HepG2 (cell line): Measurements from ENCODE around the gene B3GAT3. TPM values are rescaled to one million over a fixed set of nuclear protein-coding genes. Genes with fewer than 3 reads are reported as not detected.

Experiments used
- AKAP8 ChIP-seq: sonication (generic); formaldehyde crosslinking; IDR thresholded peaks from 2 replicates; pipeline ENCODE4 v1.5.1; 2020; ENCODE audit warnings: mild to moderate bottlenecking, missing genetic modification reagents
- CHD4 ChIP-seq: fragments of 200-600 bp; sonication (generic); IDR thresholded peaks from 2 replicates; pipeline ENCODE4 v1.7.0; 2017; ENCODE audit warnings: mild to moderate bottlenecking, low read length, borderline replicate concordance
- FOXA3 ChIP-seq: IDR thresholded peaks from 2 replicates; pipeline ENCODE4 v1.6.1; 2016; ENCODE audit warnings: missing genetic modification reagents, missing compliant biosample characterization
- GLMP ChIP-seq: sonication (generic); formaldehyde crosslinking; IDR thresholded peaks from 2 replicates; pipeline ENCODE4 v1.9.0; 2021; ENCODE audit warnings: missing genetic modification reagents, mild to moderate bottlenecking, borderline replicate concordance
- HIVEP1 ChIP-seq: sonication (generic); formaldehyde crosslinking; IDR thresholded peaks from 2 replicates; pipeline ENCODE4 v1.4.0; 2020; ENCODE audit warnings: mild to moderate bottlenecking, missing genetic modification reagents
- KDM5A ChIP-seq: fragments of 200-600 bp; sonication (generic); IDR thresholded peaks from 2 replicates; pipeline ENCODE4 v1.7.0; 2018; ENCODE audit warnings: antibody characterized with exemption, mild to moderate bottlenecking, low read length, borderline replicate concordance
- MED1 ChIP-seq: sonication (generic); formaldehyde crosslinking; IDR thresholded peaks from 2 replicates; pipeline ENCODE4 v1.4.0; 2020; ENCODE audit warnings: missing genetic modification reagents
- MXD3 ChIP-seq: IDR thresholded peaks from 2 replicates; pipeline ENCODE4 v1.6.1; 2016; ENCODE audit warnings: mild to moderate bottlenecking, missing biosample characterization, missing genetic modification reagents
- PBX2 ChIP-seq: IDR thresholded peaks from 2 replicates; pipeline ENCODE4 v1.6.1; 2016; ENCODE audit warnings: control low read depth
- SMAD3 ChIP-seq: sonication (generic); formaldehyde crosslinking; IDR thresholded peaks from 2 replicates; pipeline ENCODE4 v1.4.0; 2020; ENCODE audit warnings: missing genetic modification reagents
- ZFP90 ChIP-seq: sonication (generic); formaldehyde crosslinking; IDR thresholded peaks from 2 replicates; pipeline ENCODE4 v1.8.0; 2022; ENCODE audit warnings: missing genetic modification reagents, mild to moderate bottlenecking, inconsistent platforms, borderline replicate concordance
- ZHX1 ChIP-seq: sonication (generic); formaldehyde crosslinking; IDR thresholded peaks from 2 replicates; pipeline ENCODE4 v1.8.1; 2022; ENCODE audit warnings: low read depth, mild to moderate bottlenecking, missing genetic modification reagents
- ZNF121 ChIP-seq: sonication (generic); formaldehyde crosslinking; IDR thresholded peaks from 2 replicates; pipeline ENCODE4 v1.5.0; 2020; ENCODE audit warnings: mild to moderate bottlenecking, missing genetic modification reagents
- ZNF143 ChIP-seq: sonication (generic); formaldehyde crosslinking; IDR thresholded peaks from 2 replicates; pipeline ENCODE4 v1.4.0; 2020; ENCODE audit warnings: missing genetic modification reagents
- polyA plus RNA-seq, 8 experiments: library from polyadenylated mRNA; depleted of rRNA in 3 of 8; stranded (reverse) in 7 of 8; unstranded in 1 of 8; fragments of >200 nt; fragmentation: Illumina TruSeq in 4 of 8; extraction: Trizol in 4 of 8; gene quantifications; 2 replicates each; pipeline versions ENCODE4 v1.2.1 to v1.2.3, GENCODE V29; 2011 to 2016; ENCODE audit warnings: low read depth in 4 of 8, missing spikeins in 1 of 8, mixed read lengths in 1 of 8; ENCODE audit not compliant: insufficient read depth in 1 of 8
- total RNA-seq, 5 experiments: library from RNA; depleted of rRNA; stranded (reverse); fragments of >200 nt; fragmentation: Illumina TruSeq; extraction: Trizol; gene quantifications; 2 replicates each; pipeline ENCODE4 v1.2.3, GENCODE V29; 2016; ENCODE audit warnings: low read depth in 1 of 5

B3GAT3 gene
- total and polyA plus RNA-seq, 2 of the 13 experiments (the other 11 are each of a cell fraction or from before 2014, with no cell fraction given): 21.3 to 26.1 TPM

DNA sequence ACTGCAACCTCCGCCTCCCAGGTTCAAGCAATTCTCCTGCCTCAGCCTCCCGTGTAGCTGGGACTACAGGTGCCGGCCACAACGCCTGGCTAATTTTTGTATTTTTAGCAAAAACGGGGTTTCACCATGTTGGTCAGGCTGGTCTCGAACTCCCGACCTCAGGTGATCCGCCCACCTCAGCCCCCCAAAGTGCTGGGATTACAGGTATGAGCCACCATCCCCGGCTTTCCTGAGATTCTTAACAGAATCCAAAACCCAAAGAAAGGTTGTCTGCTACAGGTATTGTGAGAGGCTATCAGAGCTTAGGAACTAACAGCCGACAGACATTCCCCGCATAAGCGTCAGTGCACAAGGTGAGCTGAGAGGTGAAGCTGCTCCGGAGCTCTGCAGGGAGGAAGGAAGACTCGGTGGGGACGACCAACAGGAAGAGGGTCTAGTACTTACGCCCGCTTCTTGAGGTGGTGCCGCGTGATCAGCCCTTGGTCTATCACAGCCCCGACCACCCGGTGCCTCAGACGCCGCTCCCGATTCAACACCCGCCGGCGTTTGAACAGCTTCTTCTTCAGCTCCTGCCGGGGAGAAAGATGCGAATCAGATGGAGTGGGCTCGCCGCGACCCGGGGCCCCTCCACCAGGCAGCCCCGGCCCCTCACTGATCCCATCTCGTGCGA lies 42.8 kb upstream of the B3GAT3 start (continued):
- TF ChIP-seq ZHX1 (CRISPR knock-in tag) (no peak), ZNF143 (CRISPR knock-in tag) (peak; percentile 52; the same call in 1 of the 2 replicates), ZFP90 (CRISPR knock-in tag) (peak; percentile 20; the same call in 1 of the 2 replicates), SMAD3 (CRISPR knock-in tag) (0 out of 2 replicates have a peak, but pooled peaks have one; percentile 0), GLMP (CRISPR knock-in tag) (no peak), FOXA3 (CRISPR knock-in tag) (no peak; the same call in 1 of the 2 replicates), HIVEP1 (CRISPR knock-in tag) (no peak), PBX2 (CRISPR knock-in tag) (no peak), CHD4 (peak; percentile 60; the same call in 1 of the 2 replicates), ZNF121 (0 out of 2 replicates have a peak, but pooled peaks have one; percentile 19), MXD3 (CRISPR knock-in tag) (0 out of 2 replicates have a peak, but pooled peaks have one; percentile 75), KDM5A (peak; percentile 56; the same call in 1 of the 2 replicates), AKAP8 (CRISPR knock-in tag) (0 out of 2 replicates have a peak, but pooled peaks have one; percentile 0), MED1 (CRISPR knock-in tag) (peak; percentile 29; the same call in 1 of the 2 replicates)
